Measurements from ENCODE around the gene BMS1.

DNA sequence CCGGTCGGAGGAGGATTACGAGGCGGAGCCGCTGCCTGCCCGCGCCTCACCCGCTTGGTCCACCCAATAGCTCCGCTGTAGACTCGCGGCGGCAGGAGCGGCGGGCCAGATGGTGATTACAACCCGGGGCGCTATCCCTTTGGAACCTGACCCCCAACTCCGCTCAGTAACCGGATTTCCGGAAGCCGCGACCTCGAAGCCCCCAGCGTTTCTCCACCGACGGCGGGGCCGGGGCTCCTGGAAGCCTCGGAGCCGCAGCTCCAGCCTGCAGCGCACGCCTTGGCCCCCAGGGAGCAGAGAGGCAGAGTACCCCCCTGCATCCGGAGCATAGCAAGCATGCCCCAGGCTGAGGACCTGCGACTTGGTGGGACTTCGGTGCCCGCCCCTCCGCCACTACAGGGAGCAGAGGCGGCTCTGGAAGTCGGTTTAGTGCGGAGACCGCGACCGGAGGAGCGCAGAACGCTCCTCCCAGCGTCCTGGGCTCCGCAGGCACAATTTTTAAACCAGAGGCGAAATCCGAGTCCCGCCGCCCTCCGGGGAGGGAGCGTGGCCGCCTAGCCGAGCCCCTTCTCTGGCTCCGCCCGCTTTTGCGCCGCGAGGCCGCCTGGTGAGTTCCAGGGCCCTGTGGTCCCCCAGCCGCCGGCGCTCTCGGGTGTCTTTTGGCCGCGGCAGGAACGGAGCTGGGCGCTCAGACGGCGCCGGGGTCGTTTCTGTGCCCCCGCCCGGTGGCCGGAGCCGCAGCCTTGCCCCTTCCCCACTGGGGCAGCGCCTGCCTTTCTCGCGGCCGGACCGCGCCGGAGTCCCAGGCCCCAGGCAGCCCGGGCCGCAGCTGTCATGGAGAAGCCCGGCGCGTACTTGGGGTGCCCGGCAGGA lies 28.2 kb upstream of the BMS1 start:
- TF ChIP-seq, protein P1, sequence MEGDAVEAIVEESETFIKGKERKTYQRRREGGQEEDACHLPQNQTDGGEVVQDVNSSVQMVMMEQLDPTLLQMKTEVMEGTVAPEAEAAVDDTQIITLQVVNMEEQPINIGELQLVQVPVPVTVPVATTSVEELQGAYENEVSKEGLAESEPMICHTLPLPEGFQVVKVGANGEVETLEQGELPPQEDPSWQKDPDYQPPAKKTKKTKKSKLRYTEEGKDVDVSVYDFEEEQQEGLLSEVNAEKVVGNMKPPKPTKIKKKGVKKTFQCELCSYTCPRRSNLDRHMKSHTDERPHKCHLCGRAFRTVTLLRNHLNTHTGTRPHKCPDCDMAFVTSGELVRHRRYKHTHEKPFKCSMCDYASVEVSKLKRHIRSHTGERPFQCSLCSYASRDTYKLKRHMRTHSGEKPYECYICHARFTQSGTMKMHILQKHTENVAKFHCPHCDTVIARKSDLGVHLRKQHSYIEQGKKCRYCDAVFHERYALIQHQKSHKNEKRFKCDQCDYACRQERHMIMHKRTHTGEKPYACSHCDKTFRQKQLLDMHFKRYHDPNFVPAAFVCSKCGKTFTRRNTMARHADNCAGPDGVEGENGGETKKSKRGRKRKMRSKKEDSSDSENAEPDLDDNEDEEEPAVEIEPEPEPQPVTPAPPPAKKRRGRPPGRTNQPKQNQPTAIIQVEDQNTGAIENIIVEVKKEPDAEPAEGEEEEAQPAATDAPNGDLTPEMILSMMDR (IDR thresholded peaks at IDR 0.05; ENCODE audit: insufficient read depth, low read length, poor library complexity, severe bottlenecking) = no peak
- TF ChIP-seq EZH2phosphoT487 (conservative IDR thresholded peaks at IDR 0.05; ENCODE audit: low read length) = no peak

Data from SU-DHL-6 (cell line).